ENCODE results near the gene FKBP1B.

The FKBP1B gene

GRCh38 chr2:24077879-24078278, 28.3 kb downstream of the FKBP1B start:
- no peak overlapping the region for H3K9ac ChIP-seq
- H3K27ac ChIP-seq: peak overlapping the region; percentile 78
- peak overlapping the region; percentile 71 for H2AFZ ChIP-seq
- H3K9me3 ChIP-seq (ENCODE audit: control insufficient read depth, low read length): no peaks in the 10 kb centered on the region
- H3K4me1 ChIP-seq: peaks cover 11% of the 10 kb centered on the region
- peak overlapping the region; percentile 89 for H3K4me2 ChIP-seq (ENCODE audit: low read length)
- H3K4me3 ChIP-seq (ENCODE audit: low read depth, low read length): peak overlapping the region; percentile 79
- H3K36me3 ChIP-seq (ENCODE audit: control insufficient read depth, insufficient read depth, low read length): no peaks in the 10 kb centered on the region
- no peaks in the 10 kb centered on the region for H3K27me3 ChIP-seq (ENCODE audit: control insufficient read depth, insufficient read depth, low read length)
- H3K79me2 ChIP-seq: peaks cover 19% of the 10 kb centered on the region
- TF ChIP-seq, protein P1, sequence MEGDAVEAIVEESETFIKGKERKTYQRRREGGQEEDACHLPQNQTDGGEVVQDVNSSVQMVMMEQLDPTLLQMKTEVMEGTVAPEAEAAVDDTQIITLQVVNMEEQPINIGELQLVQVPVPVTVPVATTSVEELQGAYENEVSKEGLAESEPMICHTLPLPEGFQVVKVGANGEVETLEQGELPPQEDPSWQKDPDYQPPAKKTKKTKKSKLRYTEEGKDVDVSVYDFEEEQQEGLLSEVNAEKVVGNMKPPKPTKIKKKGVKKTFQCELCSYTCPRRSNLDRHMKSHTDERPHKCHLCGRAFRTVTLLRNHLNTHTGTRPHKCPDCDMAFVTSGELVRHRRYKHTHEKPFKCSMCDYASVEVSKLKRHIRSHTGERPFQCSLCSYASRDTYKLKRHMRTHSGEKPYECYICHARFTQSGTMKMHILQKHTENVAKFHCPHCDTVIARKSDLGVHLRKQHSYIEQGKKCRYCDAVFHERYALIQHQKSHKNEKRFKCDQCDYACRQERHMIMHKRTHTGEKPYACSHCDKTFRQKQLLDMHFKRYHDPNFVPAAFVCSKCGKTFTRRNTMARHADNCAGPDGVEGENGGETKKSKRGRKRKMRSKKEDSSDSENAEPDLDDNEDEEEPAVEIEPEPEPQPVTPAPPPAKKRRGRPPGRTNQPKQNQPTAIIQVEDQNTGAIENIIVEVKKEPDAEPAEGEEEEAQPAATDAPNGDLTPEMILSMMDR (IDR thresholded peaks at IDR 0.05): no peak

DNA sequence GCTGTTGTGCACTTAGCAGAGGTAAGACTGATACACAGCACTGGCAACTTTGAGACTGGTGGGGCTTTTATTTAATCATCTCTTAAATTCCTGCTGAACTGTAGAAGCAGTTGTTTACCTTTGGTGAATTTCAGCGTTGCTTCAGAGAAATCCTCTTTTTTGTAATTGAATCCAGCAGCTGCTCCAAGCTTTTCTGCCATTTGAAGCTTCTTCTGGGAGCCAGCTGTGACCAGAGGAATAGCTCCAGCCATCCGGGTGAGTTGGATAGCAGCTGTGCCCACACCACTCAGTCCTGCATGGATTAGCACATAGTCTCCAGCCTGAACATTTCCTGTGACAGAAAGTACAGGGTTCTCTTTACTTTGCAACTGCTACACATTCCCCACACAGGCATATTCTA, 31.2 kb downstream of the FKBP1B start:
- Histone ChIP-seq H3K4me2 (ENCODE audit: low read length) (no peak overlapping the region), H3K9ac (no peak overlapping the region), H3K4me1 (peaks cover 12% of the 10 kb centered on the region), H3K27ac (no peak overlapping the region), H3K79me2 (peaks cover 14% of the 10 kb centered on the region), H3K36me3 (ENCODE audit: control insufficient read depth, insufficient read depth, low read length) (no peaks in the 10 kb centered on the region), H3K9me3 (ENCODE audit: control insufficient read depth, low read length) (no peaks in the 10 kb centered on the region), H2AFZ (no peak overlapping the region), H3K27me3 (ENCODE audit: control insufficient read depth, insufficient read depth, low read length) (no peaks in the 10 kb centered on the region), H3K4me3 (ENCODE audit: low read depth, low read length) (no peak overlapping the region)
- TF ChIP-seq, protein P1 (IDR thresholded peaks at IDR 0.05): no peak

GRCh38 chr2:24082787-24083566, 33.4 kb downstream of the FKBP1B start:
- no peaks in the 10 kb centered on the region for H3K27me3 ChIP-seq (ENCODE audit: control insufficient read depth, insufficient read depth, low read length)
- no peaks in the 10 kb centered on the region for H3K9me3 ChIP-seq (ENCODE audit: control insufficient read depth, low read length)
- peak overlapping the region; percentile 95 for H3K27ac ChIP-seq
- peaks cover 13% of the 10 kb centered on the region for H3K79me2 ChIP-seq
- no peaks in the 10 kb centered on the region for H3K36me3 ChIP-seq (ENCODE audit: control insufficient read depth, insufficient read depth, low read length)
- H3K4me3 ChIP-seq (ENCODE audit: low read depth, low read length): no peak overlapping the region
- peak overlapping the region; percentile 96 for H2AFZ ChIP-seq
- no peak overlapping the region for H3K4me2 ChIP-seq (ENCODE audit: low read length)
- H3K9ac ChIP-seq: no peak overlapping the region
- peaks cover 12% of the 10 kb centered on the region for H3K4me1 ChIP-seq
- TF ChIP-seq, protein P1 (IDR thresholded peaks at IDR 0.05): no peak

DNA sequence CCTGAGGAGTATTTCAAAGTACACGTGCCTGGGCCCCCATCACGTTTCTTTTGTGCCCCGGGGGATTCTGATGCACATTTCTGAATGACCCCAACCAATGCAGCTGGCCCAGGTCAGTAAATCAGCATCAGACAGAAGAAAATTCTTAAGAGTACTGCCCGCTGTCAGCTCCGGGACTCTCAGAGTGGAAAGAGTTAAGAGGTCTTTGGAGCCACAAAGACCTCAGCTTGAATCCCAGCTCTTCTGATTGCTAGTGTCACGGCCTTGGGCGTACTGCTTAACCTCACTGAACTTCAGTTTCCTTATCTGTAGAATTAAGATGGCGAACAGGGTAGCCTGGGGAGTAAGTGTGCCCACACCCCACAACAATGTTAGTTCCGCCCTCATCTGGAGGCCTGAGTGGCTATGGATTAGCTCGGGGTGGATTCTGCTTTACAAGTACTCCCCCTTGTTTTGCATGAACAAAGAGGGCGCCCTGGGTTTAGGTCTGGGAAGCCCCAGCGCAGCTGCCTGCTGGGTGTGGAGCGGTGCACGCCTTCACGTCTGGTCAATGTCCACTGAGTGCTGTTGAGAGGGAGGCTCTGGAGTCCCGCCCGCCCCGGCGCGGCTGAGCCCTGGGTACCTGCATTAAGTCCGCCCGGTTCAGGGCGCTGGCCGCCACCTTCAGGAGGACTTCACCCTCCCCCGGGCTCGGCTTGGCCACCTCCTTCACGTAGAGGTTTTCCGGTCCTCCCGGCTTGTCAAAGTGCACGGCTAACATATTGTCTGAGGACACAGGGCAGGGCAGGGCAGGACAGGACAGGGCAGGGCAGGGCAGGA, 34.2 kb downstream of the FKBP1B start:
- peak overlapping the region; percentile 51 for H3K4me3 ChIP-seq (ENCODE audit: low read depth, low read length)
- H3K9me3 ChIP-seq (ENCODE audit: control insufficient read depth, low read length): no peaks in the 10 kb centered on the region
- H3K9ac ChIP-seq: no peak overlapping the region
- TF ChIP-seq, protein P1 (IDR thresholded peaks at IDR 0.05): no peak
- peaks cover 12% of the 10 kb centered on the region for H3K4me1 ChIP-seq
- peak overlapping the region; percentile 95 for H3K27ac ChIP-seq
- H3K4me2 ChIP-seq (ENCODE audit: low read length): peak overlapping the region; percentile 89
- H3K27me3 ChIP-seq (ENCODE audit: control insufficient read depth, insufficient read depth, low read length): no peaks in the 10 kb centered on the region
- peak overlapping the region; percentile 96 for H2AFZ ChIP-seq
- H3K79me2 ChIP-seq: peaks cover 13% of the 10 kb centered on the region
- no peaks in the 10 kb centered on the region for H3K36me3 ChIP-seq (ENCODE audit: control insufficient read depth, insufficient read depth, low read length)

Measured in parathyroid adenoma (tissue), 2 donors.